Raji (cell line): ENCODE data around the gene NMRK1.

Experiments
- POLR2A ChIP-seq: IDR thresholded peaks from 2 replicates; pipeline ENCODE4 v1.6.1; 2011; ENCODE audit warnings: low read depth, low read length, control low read depth; ENCODE audit not compliant: insufficient read depth

Gene NMRK1

DNA sequence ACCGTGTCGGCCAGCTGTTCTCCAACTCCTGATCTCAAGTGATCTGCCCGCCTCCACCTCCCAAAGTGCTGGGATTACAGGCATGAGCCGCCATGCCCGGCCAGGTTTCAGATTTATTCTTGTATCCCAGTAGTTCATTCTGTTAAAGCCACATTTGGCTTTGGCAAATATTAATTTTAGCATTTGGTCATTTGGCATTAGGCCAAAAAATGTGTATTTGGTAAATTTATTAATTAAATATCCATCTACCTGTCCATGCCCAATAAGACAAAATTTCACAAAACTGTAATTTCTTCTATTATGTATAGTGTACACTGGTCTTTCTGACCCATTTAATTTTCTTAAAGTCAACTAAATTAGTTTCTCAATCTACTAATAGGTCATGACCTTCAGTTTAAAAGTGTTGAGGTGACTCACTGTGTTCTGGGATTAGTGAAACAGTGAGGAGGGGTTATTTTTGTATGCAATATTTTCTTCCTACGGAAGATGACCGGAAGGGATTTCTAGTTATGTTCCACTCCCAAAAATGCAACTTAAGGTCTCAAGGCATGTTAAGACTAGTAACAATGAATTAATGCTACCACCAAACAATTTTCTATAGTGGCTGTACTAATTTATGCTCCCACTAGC is 21.4 kb upstream of the NMRK1 start:
- TF ChIP-seq POLR2A: no peak

DNA sequence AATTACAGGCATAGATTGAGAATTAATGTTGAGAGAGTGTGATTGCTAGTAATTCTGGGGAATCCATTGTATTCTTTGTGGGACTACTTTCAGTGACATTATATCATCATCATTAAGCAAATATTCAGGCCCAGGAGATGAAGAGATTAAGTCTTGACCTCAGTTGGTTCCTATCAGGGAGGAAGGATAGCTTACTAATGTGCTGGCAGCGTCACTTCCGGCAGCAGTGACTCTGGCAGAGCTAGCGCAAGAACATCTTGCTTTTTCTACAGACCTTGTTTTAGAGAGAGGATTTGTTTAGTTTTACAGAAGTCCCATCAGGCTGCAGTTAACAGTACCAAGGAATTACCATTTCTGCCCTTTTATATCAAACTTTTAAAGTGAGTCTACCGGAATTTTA is 20.6 kb upstream of the NMRK1 start:
- no peak for TF ChIP-seq POLR2A

DNA sequence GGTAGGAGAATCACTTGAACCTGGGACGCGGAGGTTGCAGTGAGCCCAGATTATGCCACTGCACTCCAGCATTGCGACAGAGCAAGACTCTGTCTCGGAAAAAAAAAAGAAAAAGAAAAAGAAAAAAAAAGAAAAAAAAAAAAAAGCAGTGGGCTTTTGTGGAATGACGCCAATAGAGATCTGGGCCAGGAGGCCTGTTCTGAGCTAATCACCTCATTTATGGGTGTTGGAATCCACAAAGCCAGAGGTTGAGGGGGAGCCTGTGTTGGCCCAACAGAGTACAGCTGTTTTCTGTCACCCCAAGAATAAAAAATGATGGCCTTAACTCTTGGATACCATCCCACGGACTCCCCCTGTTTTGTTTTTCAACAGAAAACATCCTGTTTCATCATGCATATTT is 18.9 kb upstream of the NMRK1 start:
- no peak for TF ChIP-seq POLR2A

DNA sequence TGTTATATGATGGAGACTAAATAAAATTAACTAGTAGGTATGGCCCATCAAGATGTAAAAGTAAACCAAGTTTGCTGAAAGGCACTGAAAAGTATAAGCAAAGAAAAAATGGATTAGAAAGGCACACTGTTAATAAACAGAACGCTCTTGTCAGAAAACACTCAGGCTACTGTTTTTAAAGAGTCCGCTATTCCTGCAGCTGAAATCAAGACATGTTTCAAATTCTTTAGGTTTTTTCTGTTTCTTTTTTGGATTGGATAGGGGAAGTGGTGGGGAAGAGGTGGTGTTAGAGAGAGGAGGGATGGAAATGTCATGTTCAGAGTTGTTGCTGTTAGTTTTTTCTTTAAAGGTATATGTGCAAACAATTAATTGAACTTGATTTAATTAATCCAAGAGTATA is 17.9 kb upstream of the NMRK1 start:
- no peak for TF ChIP-seq POLR2A

DNA sequence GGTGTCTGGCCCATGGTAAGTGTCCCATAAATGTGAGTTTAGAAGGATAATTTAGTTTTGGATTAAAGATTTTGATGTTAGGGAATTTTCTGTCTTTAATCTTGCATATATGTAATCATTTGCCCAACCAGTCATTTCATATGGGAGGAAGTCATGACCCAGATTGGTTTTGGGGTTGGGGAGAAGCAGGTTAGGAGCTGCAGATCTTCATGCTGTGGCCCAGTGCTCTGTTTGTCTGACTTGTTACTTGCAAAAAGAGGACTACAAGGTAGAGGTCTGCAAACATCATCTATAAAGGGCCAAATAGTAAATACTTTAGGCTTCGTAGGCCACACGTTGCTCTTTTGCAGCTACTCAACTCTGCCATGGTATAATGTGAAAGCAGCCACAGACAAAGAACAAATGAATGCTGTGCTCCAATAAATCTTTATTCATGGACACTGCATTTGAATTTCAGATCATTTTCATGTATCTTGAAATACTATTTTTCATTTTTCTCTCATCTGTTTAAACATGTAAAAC is 17.1 kb upstream of the NMRK1 start:
- TF ChIP-seq POLR2A: no peak

DNA sequence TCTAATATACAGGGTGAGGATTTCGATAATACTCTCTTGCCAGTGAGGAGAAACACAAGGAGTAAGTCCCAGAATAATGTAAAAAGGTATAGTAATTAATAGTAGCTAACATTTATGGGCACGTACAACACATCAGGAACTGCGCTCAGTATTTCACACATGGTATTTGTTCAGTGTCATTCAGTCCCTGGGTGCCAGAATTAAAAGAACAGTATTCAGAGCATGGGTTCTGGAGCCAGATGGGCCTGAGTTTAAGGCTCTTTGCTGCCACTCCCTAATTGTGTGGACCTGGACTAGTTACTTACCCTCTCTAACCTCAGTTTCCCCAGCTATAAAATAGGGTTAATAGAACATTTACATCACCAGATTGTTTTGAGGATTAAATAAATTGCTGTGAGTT is 16.7 kb upstream of the NMRK1 start:
- TF ChIP-seq POLR2A: no peak

DNA sequence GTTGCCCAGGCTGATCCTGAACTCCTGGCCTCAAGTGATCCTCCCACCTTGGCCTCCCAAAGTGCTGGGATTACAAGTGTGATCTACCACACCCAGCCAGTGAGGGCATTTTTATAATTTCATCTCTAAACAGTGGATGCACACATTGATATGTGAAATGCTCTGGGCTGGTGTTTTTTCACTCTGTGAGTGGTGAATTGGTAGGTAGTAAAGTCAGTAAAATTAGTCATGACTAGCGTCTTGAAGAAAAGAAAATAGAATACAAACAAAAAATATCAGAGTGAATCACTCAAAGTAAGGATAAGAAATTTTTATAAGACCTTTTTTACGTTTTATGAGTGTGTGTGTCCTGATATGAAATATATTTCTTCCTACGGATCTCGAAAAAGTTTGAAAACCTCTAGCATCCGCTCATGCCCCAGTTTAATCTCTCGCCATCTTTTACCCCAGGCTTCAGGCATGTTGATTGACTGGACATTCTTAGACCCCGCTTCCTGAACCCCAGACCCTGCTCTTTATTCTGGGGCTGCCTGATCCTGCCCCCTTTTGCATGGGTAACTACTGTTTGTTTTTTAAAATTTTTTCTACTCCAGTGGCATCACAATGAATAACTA is 14.3 kb upstream of the NMRK1 start:
- no peak for TF ChIP-seq POLR2A

DNA sequence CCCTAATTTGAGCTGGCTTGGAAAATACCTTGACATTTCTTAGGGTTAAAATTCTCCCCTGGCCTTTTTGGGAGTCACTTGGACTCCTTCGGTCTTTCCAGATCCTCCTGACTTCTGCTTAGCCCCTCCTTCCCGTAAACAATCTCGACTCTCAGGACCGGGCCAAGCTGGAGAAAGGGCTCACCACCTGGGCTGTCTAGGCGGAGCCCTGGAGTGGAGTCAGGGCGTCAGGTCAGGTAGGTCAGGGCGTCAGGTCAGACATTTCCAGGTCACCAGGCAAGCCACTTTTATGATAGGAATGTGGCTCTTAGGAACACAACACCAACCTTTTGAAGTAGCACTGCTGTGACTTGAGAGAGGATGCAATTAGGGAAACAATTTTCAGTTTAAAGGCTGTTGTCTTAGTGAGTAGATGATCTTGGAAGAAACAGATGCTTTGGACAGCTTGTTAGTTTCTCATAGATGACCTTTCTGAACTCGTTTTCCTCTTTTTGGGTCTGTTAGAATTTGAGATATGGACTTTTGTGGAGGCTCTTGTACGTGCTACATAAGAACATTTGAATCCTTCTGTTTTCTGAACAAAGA is 13.1 kb upstream of the NMRK1 start:
- TF ChIP-seq POLR2A: no peak

DNA sequence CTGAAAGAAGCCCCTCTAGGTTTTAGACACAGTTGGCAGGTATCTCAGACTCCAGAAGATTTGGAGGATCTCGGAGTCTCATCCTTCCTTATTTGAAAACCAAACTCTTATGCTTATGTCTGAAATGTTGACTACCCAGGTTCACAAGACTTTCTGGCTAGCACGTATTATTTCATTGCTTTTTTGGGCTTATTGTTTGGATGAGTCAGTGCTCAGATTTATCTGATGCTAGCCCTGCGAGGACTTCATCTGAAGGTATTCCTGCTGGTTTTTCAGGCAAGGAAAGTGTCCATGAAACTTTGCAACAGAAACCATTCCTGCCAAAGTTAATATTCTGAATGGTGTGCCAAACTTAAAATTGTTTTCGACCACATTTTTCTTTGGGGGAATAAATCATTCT is 8.8 kb upstream of the NMRK1 start:
- TF ChIP-seq POLR2A: no peak

DNA sequence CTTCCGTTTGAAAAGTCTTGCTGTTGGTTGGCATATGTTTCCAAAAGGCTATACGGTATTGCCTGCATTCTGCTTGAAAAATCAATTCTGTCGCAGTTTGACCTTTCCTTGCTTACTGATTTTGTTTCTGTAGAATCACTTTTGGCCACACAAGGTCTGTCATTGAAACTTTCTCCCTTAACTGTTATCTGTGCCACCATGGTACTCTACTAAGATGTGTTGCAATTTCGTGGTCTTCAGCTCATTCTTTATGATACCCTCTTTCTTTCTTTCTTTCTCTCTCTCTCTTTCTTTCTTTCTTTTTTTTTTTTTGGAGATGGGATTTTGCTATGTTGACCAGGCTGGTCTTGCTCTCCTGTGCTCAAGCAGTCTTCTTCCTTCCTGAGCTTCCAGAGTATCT is 4.8 kb upstream of the NMRK1 start:
- TF ChIP-seq POLR2A: no peak

DNA sequence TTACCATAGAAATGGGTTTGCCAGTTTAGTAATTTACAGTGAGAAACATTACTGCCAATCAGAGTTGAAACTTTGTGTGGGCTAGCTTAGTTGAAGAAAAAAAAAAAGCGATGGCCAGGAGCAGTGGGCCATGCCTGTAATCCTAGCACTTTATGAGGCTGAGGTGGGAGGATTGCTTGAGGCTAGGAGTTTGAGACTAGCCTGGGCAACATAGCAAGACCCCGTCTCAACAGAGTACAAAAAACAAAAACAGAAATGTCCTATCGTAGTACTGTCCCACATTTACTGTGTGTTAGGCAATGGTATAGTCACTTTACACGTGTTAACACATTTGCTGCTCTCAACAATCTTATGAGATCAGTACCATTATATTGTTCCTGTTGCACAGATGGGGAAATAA is 2.6 kb upstream of the NMRK1 start:
- TF ChIP-seq POLR2A: no peak

DNA sequence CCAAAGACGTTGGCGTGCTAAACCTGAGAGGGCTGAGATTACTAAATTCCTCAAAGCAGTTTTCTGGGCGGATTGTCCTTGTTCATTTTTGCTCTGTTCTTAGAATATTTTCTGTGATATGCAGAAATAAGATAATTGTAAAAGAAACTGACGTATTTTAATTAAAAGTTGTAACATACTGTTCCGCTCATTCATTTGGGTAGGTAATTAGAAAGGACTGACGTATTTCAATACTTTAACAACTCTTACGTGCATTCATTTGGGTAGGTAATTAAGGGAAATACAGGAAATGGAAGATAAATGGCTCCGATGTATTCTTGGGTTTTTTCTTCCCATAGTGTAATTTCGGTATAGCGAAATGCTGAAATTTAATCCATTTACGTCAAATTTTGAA is 1.4 kb upstream of the NMRK1 start:
- no peak for TF ChIP-seq POLR2A

DNA sequence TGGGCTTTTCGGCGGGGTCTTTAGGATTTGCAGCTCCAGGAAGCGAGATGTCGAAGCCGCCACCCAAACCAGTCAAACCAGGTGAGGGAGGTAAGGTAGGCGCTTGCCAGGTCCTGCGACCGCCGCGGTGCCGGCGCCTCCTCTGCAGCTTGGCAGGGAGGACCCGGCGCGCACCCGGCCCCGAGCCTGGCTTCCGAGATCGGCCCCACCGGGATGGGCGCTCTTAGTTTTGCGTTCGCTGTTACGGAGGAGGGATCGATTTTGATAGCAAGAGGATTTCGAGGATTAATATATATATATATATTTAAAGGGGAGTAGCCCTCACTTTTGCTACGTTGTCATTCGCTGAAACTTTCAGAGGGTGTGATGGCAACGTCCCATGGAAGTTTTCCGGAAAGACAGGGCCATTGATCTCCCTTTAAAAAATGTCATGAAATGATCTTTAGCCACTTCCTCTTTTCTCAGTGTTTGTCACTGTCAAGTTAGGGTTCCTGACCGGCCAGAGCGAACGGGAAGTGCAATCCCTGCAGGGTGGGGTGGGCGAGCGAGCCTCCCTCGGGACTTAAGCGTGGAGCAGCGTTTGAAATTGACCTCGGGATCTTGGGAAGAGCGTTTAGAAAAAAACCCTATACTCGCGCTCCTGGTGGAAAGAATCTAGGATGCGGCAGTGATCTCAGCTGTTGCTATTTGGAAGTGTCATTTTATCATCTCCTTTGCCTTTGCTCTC is 854 bp upstream of the NMRK1 start:
- no peak for TF ChIP-seq POLR2A

DNA sequence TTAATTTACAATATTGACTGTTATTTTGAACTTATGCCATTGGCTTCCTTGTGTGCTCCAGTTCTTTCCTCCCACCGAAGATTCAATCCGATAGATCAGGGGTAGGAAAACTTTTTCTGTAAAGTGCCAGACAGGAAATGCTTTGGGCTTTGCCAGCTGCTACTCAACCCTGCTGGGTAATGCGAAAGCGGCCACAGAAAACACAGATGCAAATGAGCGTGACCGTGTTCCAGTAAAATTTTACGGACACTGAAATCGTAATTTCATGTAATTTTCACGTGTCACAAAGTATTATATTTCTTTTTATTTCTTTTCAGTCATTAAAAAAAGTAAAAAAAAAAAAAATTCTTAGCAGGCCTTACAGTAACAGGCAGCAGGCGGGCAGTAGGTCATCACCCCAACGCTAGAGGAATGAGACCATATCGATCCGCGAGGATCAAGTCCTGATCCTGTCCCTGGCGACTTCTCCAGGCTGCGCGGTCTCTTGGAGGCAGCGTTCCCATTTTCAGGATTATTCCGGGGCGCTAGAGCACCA is 599 bp downstream of the NMRK1 start:
- no peak for TF ChIP-seq POLR2A

DNA sequence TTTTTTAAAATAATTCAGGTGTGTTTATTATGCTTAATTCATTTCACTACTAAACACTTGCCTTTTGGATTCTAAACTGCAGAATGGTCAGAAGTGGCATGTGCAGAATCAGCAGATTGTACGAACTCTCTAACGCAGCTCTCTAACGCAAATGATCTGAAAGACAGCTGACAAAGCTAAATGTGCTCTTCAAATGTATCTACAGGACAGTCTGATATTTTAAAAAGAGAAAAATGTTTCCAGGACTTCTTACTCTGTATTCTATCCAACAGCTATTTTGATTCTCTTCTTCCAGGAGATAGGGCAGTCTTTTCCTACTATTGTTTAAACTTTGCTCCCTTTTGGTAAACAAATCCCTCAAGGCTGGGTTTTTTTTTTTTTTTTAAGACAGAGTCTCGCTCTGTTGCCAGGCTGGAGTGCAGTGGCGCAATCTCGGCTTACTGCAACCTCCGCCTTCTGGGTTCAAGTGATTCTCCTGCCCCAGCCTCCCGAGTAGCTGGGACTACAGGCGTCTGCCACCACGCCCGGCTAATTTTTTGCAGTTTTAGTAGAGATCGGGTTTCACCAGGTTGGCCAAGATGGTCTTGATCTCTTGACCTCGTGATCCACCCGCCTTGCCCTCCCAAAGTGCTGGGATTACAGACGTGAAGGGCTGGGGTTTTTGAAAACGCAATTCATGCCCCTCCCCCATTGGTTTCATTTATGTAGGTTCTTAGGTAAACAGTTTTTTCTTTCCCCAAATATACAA is 1.2 kb downstream of the NMRK1 start:
- no peak for TF ChIP-seq POLR2A
